ENCODE measurements around the gene KDM1B. TPM values are rescaled to one million over a fixed set of nuclear protein-coding genes. Genes with fewer than 3 reads are reported as not detected.

The KDM1B gene
- total and polyA plus RNA-seq, 2 donors = 9.4 to 14.1 TPM

DNA sequence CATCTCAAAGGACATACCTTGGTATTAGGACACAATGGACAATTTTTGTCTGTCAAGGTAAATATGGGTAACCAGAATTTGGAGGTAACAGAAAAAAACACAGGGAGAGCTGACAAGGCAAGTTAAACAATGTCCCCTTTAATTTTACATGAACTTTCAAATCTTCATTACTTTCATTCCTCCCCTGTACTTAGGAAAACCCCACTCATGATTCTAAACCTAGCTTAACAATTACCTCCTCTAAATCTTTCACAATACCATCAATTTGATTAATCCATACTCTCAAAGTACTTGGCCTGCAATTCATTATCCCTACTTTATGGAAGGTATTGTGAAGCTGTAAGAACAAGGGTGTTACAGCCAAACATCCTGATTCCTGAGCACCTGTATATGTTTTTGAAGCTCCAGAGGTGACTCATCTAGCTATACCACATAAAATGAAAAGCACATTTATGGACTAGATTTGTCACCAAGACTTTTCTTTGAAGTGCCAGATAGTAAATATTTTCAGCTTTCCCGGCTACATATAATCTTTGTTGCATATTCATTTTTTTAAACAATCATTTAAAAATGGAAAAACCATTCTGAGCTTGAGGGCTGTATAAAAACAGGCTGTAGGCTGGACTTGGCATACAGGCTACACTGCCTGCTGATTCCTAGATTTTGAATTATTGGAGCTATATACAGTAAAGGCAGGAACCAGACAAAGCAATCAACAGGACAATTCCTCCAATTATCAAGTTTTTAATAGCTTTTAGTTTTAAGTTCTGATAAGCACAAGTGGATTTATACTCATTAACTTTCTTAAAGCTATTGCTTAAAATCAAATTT lies 86.2 kb downstream of the KDM1B start:
- H3K27ac ChIP-seq (ENCODE audit: low read depth in 1 of 2, low read length in 1 of 2) = no peak overlapping the region
- no peak overlapping the region for H3K4me3 ChIP-seq (ENCODE audit: low read length in 2 of 2)

GRCh38 chr6:18242062-18242851 lies 87.0 kb downstream of the KDM1B start:
- H3K4me3 ChIP-seq (ENCODE audit: low read length in 2 of 2) = no peak overlapping the region
- H3K9me3 ChIP-seq (ENCODE audit: control insufficient read depth in 2 of 2, insufficient read depth in 1 of 2, low read length in 1 of 2) = no peaks in the 10 kb centered on the region
- H3K27ac ChIP-seq (ENCODE audit: low read depth in 1 of 2, low read length in 1 of 2) = no peak overlapping the region
- peaks cover 15 to 77% of the 10 kb centered on the region in 2 donors for H3K36me3 ChIP-seq (ENCODE audit: control insufficient read depth in 2 of 2, insufficient read depth in 2 of 2, low read length in 1 of 2)
- DNase-seq (ENCODE audit: low read depth in 6 of 9, low spot score in 9 of 9) = no peak
- no peaks in the 10 kb centered on the region for H3K4me1 ChIP-seq (ENCODE audit: control insufficient read depth in 2 of 2, insufficient read depth in 2 of 2, low read length in 2 of 2)
- H3K27me3 ChIP-seq (ENCODE audit: control insufficient read depth in 2 of 2, insufficient read depth in 1 of 2, low read length in 1 of 2) = no peaks in the 10 kb centered on the region
- 88% methylated on average over 11 of the region's 11 CpGs for WGBS

More for the DNA sequence above, 86.2 kb downstream of the KDM1B start:
- peaks cover 19 to 80% of the 10 kb centered on the region in 2 donors for H3K36me3 ChIP-seq (ENCODE audit: control insufficient read depth in 2 of 2, insufficient read depth in 2 of 2, low read length in 1 of 2)
- 21% methylated on average over 1 of the region's 1 CpG for WGBS
- DNase-seq (ENCODE audit: low read depth in 6 of 9, low spot score in 9 of 9) = peak in 1 of 9 donors; percentile 23
- no peaks in the 10 kb centered on the region for H3K4me1 ChIP-seq (ENCODE audit: control insufficient read depth in 2 of 2, insufficient read depth in 2 of 2, low read length in 2 of 2)
- H3K27me3 ChIP-seq (ENCODE audit: control insufficient read depth in 2 of 2, insufficient read depth in 1 of 2, low read length in 1 of 2) = no peaks in the 10 kb centered on the region
- peaks cover 0 to 3% of the 10 kb centered on the region in 2 donors for H3K9me3 ChIP-seq (ENCODE audit: control insufficient read depth in 2 of 2, insufficient read depth in 1 of 2, low read length in 1 of 2)

GRCh38 chr6:18243302-18243893 lies 88.2 kb downstream of the KDM1B start:
- H3K9me3 ChIP-seq (ENCODE audit: control insufficient read depth in 2 of 2, insufficient read depth in 1 of 2, low read length in 1 of 2) = no peaks in the 10 kb centered on the region
- 95% methylated on average over 3 of the region's 3 CpGs for WGBS
- H3K36me3 ChIP-seq (ENCODE audit: control insufficient read depth in 2 of 2, insufficient read depth in 2 of 2, low read length in 1 of 2) = peaks cover 15 to 73% of the 10 kb centered on the region in 2 donors
- H3K4me3 ChIP-seq (ENCODE audit: low read length in 2 of 2) = no peak overlapping the region
- H3K27ac ChIP-seq (ENCODE audit: low read depth in 1 of 2, low read length in 1 of 2) = peak overlapping the region in 1 of 2 donors; percentile 40
- DNase-seq (ENCODE audit: low read depth in 6 of 9, low spot score in 9 of 9) = no peak
- no peaks in the 10 kb centered on the region for H3K4me1 ChIP-seq (ENCODE audit: control insufficient read depth in 2 of 2, insufficient read depth in 2 of 2, low read length in 2 of 2)
- no peaks in the 10 kb centered on the region for H3K27me3 ChIP-seq (ENCODE audit: control insufficient read depth in 2 of 2, insufficient read depth in 1 of 2, low read length in 1 of 2)

DNA sequence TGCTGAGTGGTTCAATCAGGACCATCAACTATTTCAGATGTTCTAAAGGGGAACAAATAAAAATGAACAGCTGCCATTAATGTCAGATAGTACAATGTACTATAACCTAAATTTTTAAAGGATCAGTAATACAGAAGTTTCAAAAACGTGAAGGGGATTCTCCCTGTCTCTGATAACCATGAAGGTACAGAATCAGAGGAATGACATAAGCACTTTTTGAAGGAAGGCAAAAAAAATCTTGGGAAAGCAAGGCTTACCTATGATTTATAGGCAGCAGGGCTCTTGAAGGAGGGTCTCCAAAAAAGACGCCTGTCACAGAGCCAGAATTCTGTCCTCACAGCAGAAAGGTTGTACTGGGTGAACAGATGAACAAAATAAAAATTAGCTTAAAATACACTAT lies 89.0 kb downstream of the KDM1B start:
- Histone ChIP-seq H3K4me1 (ENCODE audit: control insufficient read depth in 2 of 2, insufficient read depth in 2 of 2, low read length in 2 of 2) (no peaks in the 10 kb centered on the region), H3K27me3 (ENCODE audit: control insufficient read depth in 2 of 2, insufficient read depth in 1 of 2, low read length in 1 of 2) (no peaks in the 10 kb centered on the region), H3K4me3 (ENCODE audit: low read length in 2 of 2) (no peak overlapping the region), H3K36me3 (ENCODE audit: control insufficient read depth in 2 of 2, insufficient read depth in 2 of 2, low read length in 1 of 2) (peaks cover 18 to 76% of the 10 kb centered on the region in 2 donors), H3K27ac (ENCODE audit: low read depth in 1 of 2, low read length in 1 of 2) (no peak overlapping the region), H3K9me3 (ENCODE audit: control insufficient read depth in 2 of 2, insufficient read depth in 1 of 2, low read length in 1 of 2) (no peaks in the 10 kb centered on the region)
- WGBS = 97% methylated on average over 2 of the region's 2 CpGs
- DNase-seq (ENCODE audit: low read depth in 6 of 9, low spot score in 9 of 9) = no peak

GRCh38 chr6:18245079-18245478 lies 89.9 kb downstream of the KDM1B start:
- no peaks in the 10 kb centered on the region for H3K27me3 ChIP-seq (ENCODE audit: control insufficient read depth in 2 of 2, insufficient read depth in 1 of 2, low read length in 1 of 2)
- no peak for DNase-seq (ENCODE audit: low read depth in 6 of 9, low spot score in 9 of 9)
- H3K36me3 ChIP-seq (ENCODE audit: control insufficient read depth in 2 of 2, insufficient read depth in 2 of 2, low read length in 1 of 2) = peaks cover 19 to 80% of the 10 kb centered on the region in 2 donors
- no peaks in the 10 kb centered on the region for H3K9me3 ChIP-seq (ENCODE audit: control insufficient read depth in 2 of 2, insufficient read depth in 1 of 2, low read length in 1 of 2)
- no peak overlapping the region for H3K27ac ChIP-seq (ENCODE audit: low read depth in 1 of 2, low read length in 1 of 2)
- WGBS = 98% methylated on average over 1 of the region's 1 CpG
- H3K4me1 ChIP-seq (ENCODE audit: control insufficient read depth in 2 of 2, insufficient read depth in 2 of 2, low read length in 2 of 2) = no peaks in the 10 kb centered on the region
- no peak overlapping the region for H3K4me3 ChIP-seq (ENCODE audit: low read length in 2 of 2)

GRCh38 chr6:18245642-18246041 lies 90.4 kb downstream of the KDM1B start:
- H3K4me1 ChIP-seq (ENCODE audit: control insufficient read depth in 2 of 2, insufficient read depth in 2 of 2, low read length in 2 of 2) = no peaks in the 10 kb centered on the region
- 63% methylated on average over 7 of the region's 7 CpGs for WGBS
- no peak overlapping the region for H3K27ac ChIP-seq (ENCODE audit: low read depth in 1 of 2, low read length in 1 of 2)
- no peak for DNase-seq (ENCODE audit: low read depth in 6 of 9, low spot score in 9 of 9)
- no peaks in the 10 kb centered on the region for H3K27me3 ChIP-seq (ENCODE audit: control insufficient read depth in 2 of 2, insufficient read depth in 1 of 2, low read length in 1 of 2)
- H3K4me3 ChIP-seq (ENCODE audit: low read length in 2 of 2) = no peak overlapping the region
- peaks cover 19 to 75% of the 10 kb centered on the region in 2 donors for H3K36me3 ChIP-seq (ENCODE audit: control insufficient read depth in 2 of 2, insufficient read depth in 2 of 2, low read length in 1 of 2)
- H3K9me3 ChIP-seq (ENCODE audit: control insufficient read depth in 2 of 2, insufficient read depth in 1 of 2, low read length in 1 of 2) = no peaks in the 10 kb centered on the region

DNA sequence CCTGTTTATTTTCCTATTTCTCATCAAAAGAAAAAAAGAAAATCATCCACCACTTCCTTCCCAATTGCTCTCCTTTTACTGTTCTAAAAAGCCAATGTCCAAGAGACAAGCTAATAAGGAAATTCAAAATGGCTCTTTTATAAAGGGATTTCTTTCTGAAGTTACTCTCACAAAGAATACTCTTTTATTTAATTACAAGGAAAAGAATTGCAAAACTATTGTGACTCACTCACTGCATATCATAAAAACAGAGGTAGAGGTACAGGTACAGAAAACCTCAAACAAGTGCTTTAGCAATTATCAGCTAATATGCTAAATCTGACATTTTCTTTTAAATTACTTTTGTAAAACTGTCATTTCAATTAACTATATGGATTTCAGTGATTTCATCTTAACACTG lies 91.0 kb downstream of the KDM1B start:
- Histone ChIP-seq H3K9me3 (ENCODE audit: control insufficient read depth in 2 of 2, insufficient read depth in 1 of 2, low read length in 1 of 2) (no peaks in the 10 kb centered on the region), H3K27me3 (ENCODE audit: control insufficient read depth in 2 of 2, insufficient read depth in 1 of 2, low read length in 1 of 2) (no peaks in the 10 kb centered on the region), H3K4me1 (ENCODE audit: control insufficient read depth in 2 of 2, insufficient read depth in 2 of 2, low read length in 2 of 2) (no peaks in the 10 kb centered on the region), H3K36me3 (ENCODE audit: control insufficient read depth in 2 of 2, insufficient read depth in 2 of 2, low read length in 1 of 2) (peaks cover 20 to 71% of the 10 kb centered on the region in 2 donors), H3K27ac (ENCODE audit: low read depth in 1 of 2, low read length in 1 of 2) (no peak overlapping the region), H3K4me3 (ENCODE audit: low read length in 2 of 2) (no peak overlapping the region)
- DNase-seq (ENCODE audit: low read depth in 6 of 9, low spot score in 9 of 9) = no peak

DNA sequence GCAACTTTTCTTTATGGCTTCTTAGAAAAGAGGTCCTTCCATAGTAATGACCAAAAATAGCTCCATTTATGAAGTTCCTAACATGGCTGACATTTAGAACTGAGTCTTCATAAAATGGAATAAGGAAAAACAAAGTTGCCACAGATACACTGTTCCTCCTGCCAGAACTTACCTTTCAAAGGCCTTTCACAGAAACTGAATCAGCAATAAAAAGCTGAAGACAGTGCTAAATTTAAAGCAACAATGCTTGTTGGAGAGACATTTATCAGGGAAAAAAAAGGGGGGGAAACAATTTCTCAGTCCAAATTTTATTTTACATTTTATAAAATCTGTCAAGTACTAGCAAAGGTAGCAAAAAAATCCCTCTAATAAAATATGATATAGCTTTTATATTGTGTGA lies 91.8 kb downstream of the KDM1B start:
- no peak overlapping the region for H3K27ac ChIP-seq (ENCODE audit: low read depth in 1 of 2, low read length in 1 of 2)
- no peaks in the 10 kb centered on the region for H3K27me3 ChIP-seq (ENCODE audit: control insufficient read depth in 2 of 2, insufficient read depth in 1 of 2, low read length in 1 of 2)
- no peak for DNase-seq (ENCODE audit: low read depth in 6 of 9, low spot score in 9 of 9)
- H3K4me3 ChIP-seq (ENCODE audit: low read length in 2 of 2) = no peak overlapping the region
- no peaks in the 10 kb centered on the region for H3K4me1 ChIP-seq (ENCODE audit: control insufficient read depth in 2 of 2, insufficient read depth in 2 of 2, low read length in 2 of 2)
- no peaks in the 10 kb centered on the region for H3K9me3 ChIP-seq (ENCODE audit: control insufficient read depth in 2 of 2, insufficient read depth in 1 of 2, low read length in 1 of 2)
- H3K36me3 ChIP-seq (ENCODE audit: control insufficient read depth in 2 of 2, insufficient read depth in 2 of 2, low read length in 1 of 2) = peaks cover 22 to 73% of the 10 kb centered on the region in 2 donors

GRCh38 chr6:18248698-18249097 lies 93.5 kb downstream of the KDM1B start:
- Histone ChIP-seq H3K9me3 (ENCODE audit: control insufficient read depth in 2 of 2, insufficient read depth in 1 of 2, low read length in 1 of 2) (no peaks in the 10 kb centered on the region), H3K27ac (ENCODE audit: low read depth in 1 of 2, low read length in 1 of 2) (no peak overlapping the region), H3K4me1 (ENCODE audit: control insufficient read depth in 2 of 2, insufficient read depth in 2 of 2, low read length in 2 of 2) (no peaks in the 10 kb centered on the region), H3K36me3 (ENCODE audit: control insufficient read depth in 2 of 2, insufficient read depth in 2 of 2, low read length in 1 of 2) (peaks cover 18 to 71% of the 10 kb centered on the region in 2 donors), H3K4me3 (ENCODE audit: low read length in 2 of 2) (no peak overlapping the region), H3K27me3 (ENCODE audit: control insufficient read depth in 2 of 2, insufficient read depth in 1 of 2, low read length in 1 of 2) (no peaks in the 10 kb centered on the region)
- WGBS = 97% methylated on average over 2 of the region's 2 CpGs
- no peak for DNase-seq (ENCODE audit: low read depth in 6 of 9, low spot score in 9 of 9)

All from thymus (tissue), 11 donors.